Parathyroid adenoma (tissue), 2 donors: ENCODE measurements around the gene USP46.

ENCODE experiments used
- H2AFZ ChIP-seq: fragments of 300-600 bp; sonication (generic); one replicate; pipeline ENCODE4 v1.7.0; 2017; ENCODE audit warnings: antibody characterized with exemption, mild to moderate bottlenecking
- H3K27ac ChIP-seq: fragments of 300-600 bp; sonication (generic); one replicate; pipeline ENCODE4 v1.7.0; 2017
- H3K27me3 ChIP-seq: fragments of 300-600 bp; sonication (generic); one replicate; pipeline ENCODE4 v1.7.0; 2017; ENCODE audit warnings: low read length; ENCODE audit not compliant: control insufficient read depth, insufficient read depth
- H3K36me3 ChIP-seq: fragments of 300-600 bp; sonication (generic); one replicate; pipeline ENCODE4 v1.7.0; 2017; ENCODE audit warnings: low read length; ENCODE audit not compliant: control insufficient read depth, insufficient read depth
- H3K4me1 ChIP-seq: fragments of 300-600 bp; sonication (generic); one replicate; pipeline ENCODE4 v1.7.0; 2017; ENCODE audit warnings: control low read depth
- H3K4me2 ChIP-seq: fragments of 300-600 bp; sonication (generic); one replicate; pipeline ENCODE4 v1.7.0; 2017; ENCODE audit warnings: low read length
- H3K4me3 ChIP-seq: fragments of 300-600 bp; sonication (generic); one replicate; pipeline ENCODE4 v1.7.0; 2017; ENCODE audit warnings: low read depth, low read length
- H3K79me2 ChIP-seq: fragments of 300-600 bp; sonication (generic); one replicate; pipeline ENCODE4 v1.7.0; 2017; ENCODE audit warnings: control low read depth
- H3K9ac ChIP-seq: fragments of 300-600 bp; sonication (generic); one replicate; pipeline ENCODE4 v1.7.0; 2017; ENCODE audit warnings: mild to moderate bottlenecking
- H3K9me3 ChIP-seq: fragments of 300-600 bp; sonication (generic); one replicate; pipeline ENCODE4 v1.7.0; 2017; ENCODE audit warnings: low read length; ENCODE audit not compliant: control insufficient read depth
- CTCF ChIP-seq: fragments of 300-600 bp; sonication (generic); IDR thresholded peaks from one replicate; pipeline ENCODE4 v1.7.0; 2017; ENCODE audit warnings: antibody characterized with exemption, mild to moderate bottlenecking
- donor health status: primary hyperparathyroidism.

USP46 gene

GRCh38 chr4:52694936-52695335, 35.8 kb upstream of the USP46 start:
- Histone ChIP-seq H2AFZ (no peak overlapping the region), H3K79me2 (no peaks in the 10 kb centered on the region), H3K36me3 (no peaks in the 10 kb centered on the region), H3K4me1 (no peaks in the 10 kb centered on the region), H3K27ac (no peak overlapping the region), H3K9me3 (no peaks in the 10 kb centered on the region), H3K9ac (no peak overlapping the region), H3K4me2 (no peak overlapping the region), H3K4me3 (no peak overlapping the region), H3K27me3 (no peaks in the 10 kb centered on the region)
- no peak for TF ChIP-seq CTCF

DNA sequence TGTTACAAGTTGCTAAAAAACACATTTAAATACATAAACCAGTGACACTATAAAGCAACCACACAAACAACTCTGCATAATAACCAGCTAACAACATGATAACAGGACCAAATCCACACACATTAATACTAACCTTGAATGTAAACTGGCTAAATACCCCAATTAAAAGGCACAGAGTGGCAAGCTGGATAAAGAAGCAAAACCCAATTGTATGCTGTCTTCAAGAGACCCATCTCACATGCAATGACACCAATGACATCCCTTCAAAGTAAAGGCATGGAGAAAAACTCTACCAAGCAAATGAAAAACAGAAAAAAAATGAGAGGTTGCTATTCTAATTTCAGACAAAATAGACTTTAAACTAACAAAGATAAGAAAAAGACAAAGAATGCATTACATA, 34.4 kb upstream of the USP46 start:
- Histone ChIP-seq H3K4me3 (no peak overlapping the region), H2AFZ (no peak overlapping the region), H3K79me2 (no peaks in the 10 kb centered on the region), H3K9me3 (no peaks in the 10 kb centered on the region), H3K9ac (no peak overlapping the region), H3K27me3 (no peaks in the 10 kb centered on the region), H3K4me1 (no peaks in the 10 kb centered on the region), H3K4me2 (no peak overlapping the region), H3K27ac (no peak overlapping the region), H3K36me3 (no peaks in the 10 kb centered on the region)
- no peak for TF ChIP-seq CTCF

GRCh38 chr4:52689096-52689495, 30.0 kb upstream of the USP46 start:
- no peaks in the 10 kb centered on the region for H3K79me2 ChIP-seq
- H3K4me1 ChIP-seq: no peaks in the 10 kb centered on the region
- no peaks in the 10 kb centered on the region for H3K27me3 ChIP-seq
- H3K27ac ChIP-seq: no peak overlapping the region
- no peaks in the 10 kb centered on the region for H3K9me3 ChIP-seq
- no peaks in the 10 kb centered on the region for H3K36me3 ChIP-seq
- no peak overlapping the region for H3K4me3 ChIP-seq
- no peak overlapping the region for H2AFZ ChIP-seq
- H3K4me2 ChIP-seq: no peak overlapping the region
- no peak for TF ChIP-seq CTCF
- no peak overlapping the region for H3K9ac ChIP-seq

DNA sequence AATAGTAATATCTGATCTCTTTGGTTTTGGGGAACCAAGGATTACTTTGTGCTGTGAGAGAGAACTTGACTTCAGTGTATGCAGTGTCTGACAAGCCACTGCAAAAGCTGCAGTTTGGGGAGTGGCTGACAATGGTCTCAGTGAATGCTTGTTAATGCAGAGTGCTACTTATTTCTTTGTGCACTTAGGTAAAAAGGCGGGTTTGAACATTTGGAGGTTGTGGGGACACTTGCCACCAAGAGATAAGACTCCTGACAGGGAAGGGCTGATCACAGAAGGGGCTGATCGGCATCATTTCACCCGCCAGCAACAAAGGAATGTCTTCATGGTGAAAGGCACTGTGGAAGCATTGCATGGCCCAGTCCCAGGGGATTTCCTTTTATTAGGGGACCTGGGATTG, 28.6 kb upstream of the USP46 start:
- H2AFZ ChIP-seq: no peak overlapping the region
- H3K79me2 ChIP-seq: no peaks in the 10 kb centered on the region

More for the DNA sequence above, 28.6 kb upstream of the USP46 start:
- no peak overlapping the region for H3K4me2 ChIP-seq
- H3K27ac ChIP-seq: no peak overlapping the region
- H3K36me3 ChIP-seq: no peaks in the 10 kb centered on the region
- no peak overlapping the region for H3K9ac ChIP-seq
- no peaks in the 10 kb centered on the region for H3K9me3 ChIP-seq
- TF ChIP-seq CTCF: no peak
- no peak overlapping the region for H3K4me3 ChIP-seq
- H3K27me3 ChIP-seq: no peaks in the 10 kb centered on the region
- no peaks in the 10 kb centered on the region for H3K4me1 ChIP-seq
